Jurkat, Clone E6-1 (cell line): Measurements from ENCODE around the gene ADCY7.

Source experiments
- DNase-seq: peaks from one replicate; pipeline ENCODE4 v3.0.0-alpha.2; 2011; ENCODE audit warnings: low read depth, low spot score
- H3K4me3 ChIP-seq: 2 replicates; pipeline ENCODE4 v1.5.1; 2011; ENCODE audit warnings: mild to moderate bottlenecking, low read length, control low read depth, moderate library complexity

ADCY7 gene

DNA sequence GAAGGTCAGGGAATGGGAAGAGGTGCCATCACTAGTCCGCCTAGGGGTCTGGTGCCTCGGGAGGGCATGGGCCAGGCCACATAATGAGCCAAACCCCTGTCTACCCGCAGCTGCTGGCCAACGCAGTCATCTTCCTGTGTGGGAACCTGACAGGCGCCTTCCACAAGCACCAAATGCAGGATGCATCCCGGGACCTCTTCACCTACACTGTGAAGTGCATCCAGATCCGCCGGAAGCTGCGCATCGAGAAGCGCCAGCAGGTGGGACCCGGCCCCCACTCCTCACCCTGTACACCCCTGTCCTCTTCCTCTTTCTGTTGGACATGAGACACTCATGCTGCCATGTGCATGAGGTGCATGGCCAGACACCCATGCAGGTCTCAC is 26.2 kb downstream of the ADCY7 start:
- DNase-seq: no peak
- no peak overlapping the region for H3K4me3 ChIP-seq

DNA sequence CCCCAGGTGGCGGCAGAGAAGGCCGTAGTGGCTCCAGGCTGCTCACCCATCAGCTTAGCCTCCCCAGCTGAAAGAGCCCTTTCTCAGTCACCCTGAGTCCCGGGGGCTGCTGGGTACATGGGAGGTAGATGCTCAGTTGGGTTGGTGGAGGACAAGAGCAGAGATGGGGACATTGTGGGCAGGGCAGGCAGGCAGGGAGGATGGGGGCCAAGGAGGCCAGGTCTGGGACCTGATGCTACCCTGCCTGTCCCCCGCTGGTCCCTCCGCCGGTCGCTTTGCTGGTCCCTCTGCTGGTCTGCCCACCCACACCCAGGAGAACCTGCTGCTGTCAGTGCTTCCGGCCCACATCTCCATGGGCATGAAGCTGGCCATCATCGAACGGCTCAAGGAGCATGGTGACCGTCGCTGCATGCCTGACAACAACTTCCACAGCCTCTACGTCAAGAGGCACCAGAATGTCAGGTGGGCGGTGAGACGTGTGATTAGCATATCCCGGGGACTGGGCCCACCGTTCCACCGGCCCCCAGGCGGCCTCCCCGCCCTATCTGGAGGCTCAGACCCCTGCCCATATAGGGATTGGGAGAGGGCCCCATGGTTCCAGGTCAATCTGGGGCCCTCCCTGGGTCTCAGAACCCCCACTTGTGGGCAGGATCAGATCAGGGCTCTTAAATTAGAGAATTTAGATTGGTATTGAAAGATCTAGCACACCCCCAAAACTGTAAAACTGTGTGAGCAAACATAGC is 26.9 kb downstream of the ADCY7 start:
- no peak for DNase-seq
- H3K4me3 ChIP-seq: no peak overlapping the region

DNA sequence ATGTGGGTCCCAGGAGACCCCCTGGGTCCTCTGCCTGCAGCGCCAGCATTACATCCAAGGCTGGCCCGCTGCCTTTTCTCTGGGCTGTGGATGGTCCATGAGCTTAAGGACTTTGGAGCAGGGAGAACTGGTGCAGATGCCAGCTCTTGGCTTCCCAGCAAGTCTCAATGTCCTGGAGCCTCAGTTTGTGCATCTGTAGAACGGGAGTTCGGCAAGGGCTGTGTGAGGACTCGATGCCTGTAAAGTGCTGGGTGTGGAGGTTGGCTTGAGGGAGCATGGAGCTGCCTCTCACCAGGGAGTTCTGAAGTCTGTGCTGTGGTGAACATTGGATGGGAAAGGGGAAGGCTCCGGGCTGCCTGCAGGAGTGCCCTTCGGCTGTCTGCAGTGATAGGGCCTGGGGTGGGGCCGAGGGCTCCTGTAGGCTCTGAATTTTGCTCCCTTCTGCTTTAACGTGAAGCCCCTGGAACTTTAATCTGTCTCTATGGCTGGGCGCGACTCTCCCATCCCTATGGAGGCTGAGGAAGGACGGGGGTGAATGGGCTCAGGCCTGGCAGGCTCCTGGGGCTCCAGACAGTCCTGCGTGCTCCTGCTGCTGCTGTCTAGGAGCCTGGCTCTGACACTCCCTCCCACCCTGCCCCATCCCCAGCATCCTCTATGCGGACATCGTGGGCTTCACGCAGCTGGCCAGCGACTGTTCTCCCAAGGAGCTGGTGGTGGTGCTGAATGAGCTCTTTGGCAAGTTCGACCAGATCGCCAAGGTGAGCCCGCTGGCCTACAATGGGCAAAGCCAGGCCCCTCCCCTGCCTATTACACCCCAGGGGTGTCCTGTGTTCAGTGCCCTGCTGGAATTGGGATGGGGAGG is 27.9 kb downstream of the ADCY7 start:
- no peak overlapping the region for H3K4me3 ChIP-seq
- DNase-seq: no peak

DNA sequence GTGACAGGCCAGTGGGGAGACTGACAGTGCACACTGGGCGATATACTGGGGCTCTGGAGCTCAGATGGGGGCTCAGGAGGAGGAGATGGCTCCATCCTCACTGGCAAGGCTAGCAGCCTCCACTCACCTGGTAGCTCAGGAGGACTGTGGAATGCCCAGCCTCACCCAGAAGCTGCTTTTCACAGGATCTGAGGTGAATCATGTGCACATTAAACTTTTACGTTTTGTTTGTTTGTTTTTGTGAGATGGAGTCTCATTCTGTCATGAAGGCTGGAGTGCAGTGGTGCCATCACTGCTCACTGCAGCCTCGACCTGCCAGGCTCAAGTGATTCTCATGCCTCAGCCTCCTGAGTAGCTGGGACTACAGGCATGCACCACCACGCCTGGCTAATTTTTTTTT is 28.6 kb downstream of the ADCY7 start:
- no peak for DNase-seq
- H3K4me3 ChIP-seq: no peak overlapping the region

DNA sequence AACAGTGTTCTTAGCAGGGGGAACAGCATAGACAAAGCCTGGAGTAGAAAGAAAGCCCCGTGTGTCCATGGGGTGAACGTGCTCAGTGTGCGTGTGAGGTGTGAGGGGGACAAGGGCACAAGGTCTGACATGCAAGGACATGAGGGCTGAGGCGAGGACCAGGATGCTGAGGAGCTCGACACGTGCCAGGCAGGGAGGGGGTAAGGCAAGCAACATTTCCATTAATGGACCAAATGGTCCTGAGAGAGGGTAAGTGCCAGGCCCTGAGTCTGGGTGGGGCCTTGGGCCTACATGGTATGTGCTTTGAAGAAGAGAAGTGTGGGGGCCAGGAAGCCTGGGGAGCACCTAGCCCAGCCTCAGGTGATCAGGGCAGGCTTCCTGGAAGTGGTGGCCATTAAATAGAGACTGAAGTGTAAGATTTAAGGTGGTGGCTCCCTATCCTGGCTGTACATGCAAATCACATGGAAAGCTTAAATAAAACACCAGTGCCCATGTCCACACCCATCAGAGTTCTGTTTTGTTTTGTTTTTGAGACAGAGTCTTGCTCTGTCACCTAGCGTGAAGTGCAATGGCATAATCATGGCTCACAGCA is 29.3 kb downstream of the ADCY7 start:
- H3K4me3 ChIP-seq: no peak overlapping the region
- DNase-seq: no peak

DNA sequence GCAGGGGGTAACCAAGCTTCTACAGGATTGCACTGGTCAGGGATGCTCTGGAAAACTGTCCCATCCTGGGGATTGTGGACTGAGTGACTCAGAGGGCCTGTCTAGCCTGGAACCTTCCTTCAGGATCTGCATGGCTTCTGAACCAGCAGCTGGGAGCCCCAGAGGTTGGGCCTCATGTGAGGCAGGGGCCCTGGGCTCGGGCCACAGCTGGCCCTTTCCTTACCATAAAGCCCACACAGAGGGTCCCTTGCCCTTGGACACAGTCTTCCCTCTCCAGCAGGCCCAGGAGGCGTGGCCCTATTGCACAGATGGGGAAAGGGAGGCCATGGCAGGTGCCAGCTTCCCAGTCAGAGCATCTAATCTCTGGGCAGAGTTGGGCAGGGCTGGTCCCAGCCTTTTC is 30.5 kb downstream of the ADCY7 start:
- no peak overlapping the region for H3K4me3 ChIP-seq
- no peak for DNase-seq

DNA sequence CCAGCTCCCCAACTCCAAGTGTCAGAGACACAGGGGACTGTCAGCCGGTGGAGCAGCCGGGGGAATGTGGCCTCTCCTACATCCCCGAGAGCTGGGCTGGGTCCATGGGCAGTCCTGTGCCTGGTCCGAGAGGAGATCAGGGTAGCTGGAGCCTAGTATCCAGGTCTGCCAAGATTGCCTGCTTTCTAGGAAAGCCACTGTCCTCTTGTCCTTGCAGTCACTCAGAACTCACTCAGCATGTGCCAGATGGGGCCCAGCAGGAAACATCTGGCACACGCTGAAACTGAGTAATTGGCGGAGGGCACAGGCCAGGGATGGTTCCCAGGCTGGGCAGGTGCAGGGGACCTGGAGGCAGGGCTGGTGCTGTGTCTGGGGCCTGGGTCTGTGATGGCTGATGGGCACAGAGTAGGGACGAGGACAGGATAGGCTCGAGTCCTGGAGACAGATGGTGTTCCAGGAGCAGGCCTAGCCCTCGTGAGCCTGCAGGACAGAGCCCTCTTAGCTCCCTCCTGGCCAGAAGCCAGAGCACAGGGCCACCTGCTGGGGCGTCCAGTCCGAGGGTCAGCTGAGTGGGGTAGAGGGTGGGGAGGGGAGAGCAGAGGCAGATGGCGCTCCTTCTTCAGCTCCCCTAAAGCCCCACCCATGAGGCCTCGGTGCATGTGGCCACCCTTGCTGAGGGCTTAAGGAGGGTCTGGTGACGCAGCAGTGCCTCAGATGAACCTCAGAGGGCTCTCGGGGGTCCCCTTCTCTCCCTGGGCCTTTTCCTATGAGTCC is 31.1 kb downstream of the ADCY7 start:
- no peak for DNase-seq
- no peak overlapping the region for H3K4me3 ChIP-seq

DNA sequence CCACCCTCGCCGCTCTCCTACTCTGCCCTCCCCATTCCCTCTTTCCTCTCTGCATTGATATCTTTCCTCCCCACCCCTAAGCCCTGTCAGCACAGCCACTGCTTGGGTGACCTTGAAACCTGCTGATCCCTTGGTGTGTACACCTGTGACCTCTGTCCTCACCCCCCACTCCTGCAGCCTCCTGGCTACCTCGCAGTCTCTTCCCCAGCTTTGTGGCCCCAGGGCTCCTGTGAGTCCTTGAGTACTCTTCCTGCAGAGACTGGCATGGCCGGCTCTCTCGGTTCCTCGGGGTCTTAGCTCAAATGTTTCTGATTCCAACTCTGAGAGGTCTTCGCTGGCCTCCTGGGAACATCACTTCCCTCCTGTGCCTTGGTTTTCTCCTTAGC is 31.7 kb downstream of the ADCY7 start:
- DNase-seq: no peak
- no peak overlapping the region for H3K4me3 ChIP-seq

DNA sequence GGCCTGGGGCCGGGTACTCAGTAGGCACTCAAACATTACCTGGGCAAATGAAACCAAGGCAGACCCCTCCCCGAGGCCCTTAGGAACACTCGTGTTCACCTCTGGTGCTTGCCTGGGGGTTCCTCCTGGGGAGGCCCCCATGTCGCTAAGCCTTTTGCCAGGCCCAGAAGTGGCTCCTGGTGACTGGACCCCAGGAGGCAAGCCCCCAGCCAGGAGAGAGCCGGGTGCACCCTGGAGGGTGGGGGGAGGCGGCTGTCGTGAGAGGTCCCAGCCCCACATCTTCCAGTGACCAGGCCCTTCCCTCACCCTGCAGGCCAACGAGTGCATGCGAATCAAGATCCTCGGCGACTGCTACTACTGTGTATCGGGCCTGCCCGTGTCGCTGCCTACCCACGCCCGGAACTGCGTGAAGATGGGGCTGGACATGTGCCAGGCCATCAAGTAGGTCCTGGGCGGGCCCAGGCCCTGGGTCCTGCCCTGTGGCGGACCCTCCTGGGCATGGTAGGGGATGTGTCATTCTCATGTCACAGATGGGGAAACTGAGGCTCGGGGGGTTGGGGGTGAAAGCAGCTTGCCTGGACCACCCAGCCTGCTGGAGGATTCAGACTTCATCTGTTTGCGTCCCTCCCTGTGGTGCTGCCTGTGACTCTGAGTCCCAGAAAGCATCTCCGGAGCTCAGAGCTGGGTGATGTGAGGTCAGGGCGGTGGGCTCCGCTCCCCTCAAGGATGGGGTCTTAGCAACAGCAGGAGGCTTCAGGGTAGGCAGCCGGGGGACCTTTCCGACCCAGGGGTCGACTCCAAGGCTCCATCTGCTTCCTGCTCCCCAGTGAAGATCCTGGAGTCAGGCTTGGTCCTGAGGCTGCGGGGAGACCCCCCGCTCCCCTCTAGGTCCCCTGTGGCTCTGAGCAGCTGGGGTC is 32.5 kb downstream of the ADCY7 start:
- H3K4me3 ChIP-seq: no peak overlapping the region
- DNase-seq: no peak

DNA sequence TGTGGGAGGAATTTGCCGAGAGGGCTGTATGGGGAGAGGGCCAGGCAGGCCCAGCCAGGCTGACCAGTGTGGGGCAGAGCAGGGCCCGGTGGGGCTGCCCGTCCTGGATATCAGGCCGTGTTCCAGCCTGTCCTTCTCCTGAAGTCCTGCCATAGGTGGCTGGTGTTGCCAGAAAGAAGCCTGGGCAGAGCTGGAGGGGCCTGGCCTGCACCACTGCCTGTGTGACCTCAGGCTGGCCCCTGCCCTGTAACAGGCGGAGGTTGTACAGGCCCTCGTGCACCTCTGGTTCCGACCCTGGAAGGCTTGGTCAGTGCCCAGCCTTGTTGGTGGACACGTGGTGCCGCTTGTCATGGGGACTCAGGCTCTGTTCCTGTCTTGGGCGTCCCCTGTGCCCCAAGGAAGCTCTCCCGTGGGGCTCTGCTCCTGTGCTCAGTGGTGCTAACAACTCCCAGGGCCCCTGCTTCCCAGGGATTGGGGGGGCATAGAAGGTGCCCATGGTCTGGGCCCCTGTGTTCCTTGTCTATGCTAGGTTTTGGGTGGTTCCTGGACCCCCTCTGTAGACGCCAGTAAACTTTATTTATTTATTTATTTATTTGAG is 33.3 kb downstream of the ADCY7 start:
- H3K4me3 ChIP-seq: no peak overlapping the region
- no peak for DNase-seq

DNA sequence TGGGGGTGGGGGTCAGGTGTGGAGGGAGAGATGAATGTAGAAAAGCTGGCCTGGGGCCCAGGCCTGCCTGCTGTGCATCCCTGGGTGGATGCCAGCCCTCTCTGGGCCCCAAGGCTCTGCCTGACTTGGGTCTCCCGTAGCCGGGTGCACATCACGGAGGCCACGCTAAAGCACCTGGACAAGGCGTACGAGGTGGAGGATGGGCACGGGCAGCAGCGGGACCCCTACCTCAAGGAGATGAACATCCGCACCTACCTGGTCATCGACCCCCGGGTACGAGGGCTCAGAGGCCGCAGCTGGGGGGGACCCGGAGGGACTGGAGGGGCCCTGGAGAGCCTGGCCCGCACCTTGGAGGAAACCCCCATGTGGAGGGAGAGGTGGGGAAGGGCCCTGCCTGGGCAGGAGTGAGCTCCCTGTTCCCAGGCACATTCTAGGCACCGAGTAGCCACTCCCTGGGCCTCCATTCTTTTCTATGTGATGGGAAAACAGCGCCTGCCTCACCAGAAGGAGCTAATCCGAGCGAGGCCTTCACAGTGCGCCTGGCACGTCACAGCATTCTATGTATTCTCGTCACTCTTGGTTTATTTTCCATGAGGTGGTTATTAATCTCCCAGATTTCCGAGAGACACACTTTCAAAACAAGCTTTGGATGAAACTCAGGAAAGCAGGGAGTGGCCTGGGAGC is 34.7 kb downstream of the ADCY7 start:
- DNase-seq: no peak
- H3K4me3 ChIP-seq: no peak overlapping the region

DNA sequence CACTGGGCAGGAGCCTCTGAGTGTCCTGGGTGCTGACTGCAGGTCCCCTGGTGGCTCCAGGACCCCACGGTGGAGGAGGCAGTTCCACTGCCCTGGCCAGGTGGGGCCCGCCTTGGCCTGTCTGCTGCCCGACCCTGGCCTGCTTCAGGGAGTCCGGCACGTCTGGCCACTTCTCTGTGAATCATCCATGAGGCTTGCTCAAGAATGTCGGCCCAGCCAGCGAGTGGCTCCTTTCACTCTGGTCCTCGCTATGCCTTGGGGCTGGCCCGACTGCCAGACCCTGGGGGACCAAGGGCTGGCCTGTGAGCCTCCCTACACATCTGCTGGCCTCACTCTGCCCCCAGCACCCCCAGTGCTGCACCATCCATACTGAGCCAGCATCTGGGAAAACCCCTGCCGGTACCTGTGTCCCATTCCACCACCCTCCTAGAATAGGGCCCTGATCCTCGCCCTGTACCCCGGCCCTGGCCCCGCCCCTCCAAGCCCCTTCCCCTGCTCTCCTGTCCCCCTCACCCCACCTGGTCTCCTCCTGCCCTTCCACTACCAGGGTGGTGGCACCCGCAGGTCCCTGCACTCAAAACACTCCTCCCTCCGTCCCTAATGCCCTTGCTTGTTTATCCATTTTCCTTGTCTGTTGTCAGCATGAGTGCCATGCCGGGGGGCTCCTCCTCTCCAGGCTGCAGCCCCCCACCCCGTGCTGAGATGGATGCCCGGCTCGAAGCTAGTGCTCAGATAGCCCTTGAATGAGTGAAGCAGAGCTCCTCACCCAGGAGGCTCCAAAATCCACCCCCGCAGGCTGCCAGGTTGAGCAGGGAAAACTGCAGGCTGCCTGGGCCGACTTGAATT is 35.5 kb downstream of the ADCY7 start:
- no peak overlapping the region for H3K4me3 ChIP-seq
- no peak for DNase-seq

DNA sequence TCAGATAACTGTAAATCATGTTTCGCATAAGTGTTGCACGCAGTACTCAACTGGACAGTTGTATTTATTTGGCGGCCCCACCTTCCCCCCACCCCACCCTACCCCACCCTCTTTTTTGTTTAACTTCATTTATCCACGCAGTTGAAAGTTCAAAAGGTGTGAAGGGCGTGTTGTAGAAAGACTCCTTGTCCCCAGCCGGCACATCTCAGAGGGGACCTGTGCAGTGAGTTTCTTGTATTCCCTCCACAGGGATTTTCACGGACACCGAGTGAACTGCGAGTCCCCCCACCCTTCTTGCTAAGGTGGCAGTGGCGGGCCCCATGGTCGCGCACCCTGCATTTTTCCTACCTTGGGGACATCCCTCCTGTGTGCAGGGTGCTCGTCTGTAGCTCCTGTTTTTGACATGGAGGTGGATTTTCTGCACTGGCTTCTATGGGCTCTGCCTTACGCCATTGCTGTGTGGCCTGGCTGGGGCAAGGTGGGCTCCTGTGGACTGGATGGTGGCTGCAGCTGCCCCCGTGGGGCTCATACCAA is 36.2 kb downstream of the ADCY7 start:
- no peak overlapping the region for H3K4me3 ChIP-seq
- no peak for DNase-seq

DNA sequence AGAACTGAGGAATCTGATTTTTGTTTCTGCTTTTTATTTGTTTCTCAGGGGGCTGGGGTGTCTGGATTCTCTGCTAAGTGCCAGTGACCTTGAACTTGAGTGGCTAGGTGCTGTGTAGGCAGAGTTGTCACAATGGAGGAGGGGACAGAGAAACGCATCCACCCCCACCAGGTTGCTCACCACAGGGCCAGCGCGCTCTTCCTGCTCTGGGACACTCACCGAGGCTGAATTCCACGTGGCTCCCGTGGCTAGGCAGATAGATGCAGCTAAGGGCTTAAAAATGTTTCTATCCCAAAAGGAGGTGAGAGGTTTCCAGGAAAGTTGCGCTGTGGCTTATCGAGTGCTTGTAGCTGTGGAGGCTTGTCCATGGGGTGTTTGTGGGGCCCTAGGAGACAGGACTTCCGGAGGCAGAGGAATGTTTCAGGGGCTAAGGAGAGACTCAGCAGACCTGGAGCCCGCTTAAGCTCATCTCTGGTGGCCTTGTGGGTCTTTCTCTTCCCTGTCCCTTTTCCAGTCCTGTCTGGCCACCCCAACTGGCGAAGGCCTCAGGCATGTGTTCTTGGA is 36.8 kb downstream of the ADCY7 start:
- DNase-seq: no peak
- H3K4me3 ChIP-seq: no peak overlapping the region

DNA sequence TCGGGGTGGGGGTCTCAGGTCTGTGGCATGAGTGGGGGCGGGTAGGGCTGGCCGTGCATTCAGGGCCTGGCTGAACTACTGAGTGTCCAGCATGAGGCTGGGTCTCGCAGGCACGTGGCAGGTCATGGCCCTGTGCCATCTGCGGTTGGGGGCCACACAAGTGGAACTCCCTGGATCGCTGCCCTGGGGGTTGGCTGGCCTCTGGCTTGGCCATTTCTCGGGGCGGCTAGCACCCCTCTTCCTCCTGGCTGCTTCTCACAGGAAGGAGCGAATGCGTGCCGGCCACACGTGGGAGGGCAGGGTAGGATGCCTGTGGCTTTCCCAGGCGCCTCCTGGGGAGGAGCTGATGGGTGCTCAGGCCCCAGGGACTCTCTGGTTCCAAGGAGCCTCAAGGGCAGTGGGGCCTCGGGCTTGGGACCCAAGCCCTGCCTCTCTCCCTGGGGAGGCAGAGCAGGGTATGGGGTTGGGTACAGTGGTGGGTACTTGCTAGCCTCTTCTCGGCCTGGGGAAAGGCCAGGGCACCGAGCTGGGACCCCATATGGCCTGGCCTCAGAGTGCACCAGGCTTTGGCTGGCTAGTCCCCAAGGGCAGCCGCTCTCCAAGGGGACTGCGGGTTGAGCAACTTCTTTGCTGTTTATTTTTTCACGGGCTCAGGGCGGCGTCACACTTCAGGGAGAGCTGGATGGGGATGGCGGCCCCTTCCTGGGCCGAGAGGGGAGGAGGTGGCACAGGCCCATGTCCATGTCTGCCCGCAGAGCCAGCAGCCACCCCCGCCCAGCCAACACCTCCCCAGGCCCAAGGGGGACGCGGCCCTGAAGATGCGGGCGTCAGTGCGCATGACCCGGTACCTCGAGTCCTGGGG is 37.5 kb downstream of the ADCY7 start:
- no peak overlapping the region for H3K4me3 ChIP-seq
- DNase-seq: no peak
